Stimulated activated CD4-positive, alpha-beta T cell treated with anti-CD3 and anti-CD28 coated beads, Interleukin-1b, Interleukin-23, amount 100 ng/mL, for 1 hour (primary cell): ENCODE data around the gene RAP1GAP2.
"Not testable (repeated sequence)": the region's sequence is repeated elsewhere in the genome, so short reads cannot be mapped to it uniquely, and the experiment has no call there.

Experiments used
- DNase-seq, 2 donors: peaks; one replicate each; pipeline ENCODE4 v3.0.0-alpha.2; 2020; ENCODE audit warnings: low read depth in 2 of 2

RAP1GAP2 gene

DNA sequence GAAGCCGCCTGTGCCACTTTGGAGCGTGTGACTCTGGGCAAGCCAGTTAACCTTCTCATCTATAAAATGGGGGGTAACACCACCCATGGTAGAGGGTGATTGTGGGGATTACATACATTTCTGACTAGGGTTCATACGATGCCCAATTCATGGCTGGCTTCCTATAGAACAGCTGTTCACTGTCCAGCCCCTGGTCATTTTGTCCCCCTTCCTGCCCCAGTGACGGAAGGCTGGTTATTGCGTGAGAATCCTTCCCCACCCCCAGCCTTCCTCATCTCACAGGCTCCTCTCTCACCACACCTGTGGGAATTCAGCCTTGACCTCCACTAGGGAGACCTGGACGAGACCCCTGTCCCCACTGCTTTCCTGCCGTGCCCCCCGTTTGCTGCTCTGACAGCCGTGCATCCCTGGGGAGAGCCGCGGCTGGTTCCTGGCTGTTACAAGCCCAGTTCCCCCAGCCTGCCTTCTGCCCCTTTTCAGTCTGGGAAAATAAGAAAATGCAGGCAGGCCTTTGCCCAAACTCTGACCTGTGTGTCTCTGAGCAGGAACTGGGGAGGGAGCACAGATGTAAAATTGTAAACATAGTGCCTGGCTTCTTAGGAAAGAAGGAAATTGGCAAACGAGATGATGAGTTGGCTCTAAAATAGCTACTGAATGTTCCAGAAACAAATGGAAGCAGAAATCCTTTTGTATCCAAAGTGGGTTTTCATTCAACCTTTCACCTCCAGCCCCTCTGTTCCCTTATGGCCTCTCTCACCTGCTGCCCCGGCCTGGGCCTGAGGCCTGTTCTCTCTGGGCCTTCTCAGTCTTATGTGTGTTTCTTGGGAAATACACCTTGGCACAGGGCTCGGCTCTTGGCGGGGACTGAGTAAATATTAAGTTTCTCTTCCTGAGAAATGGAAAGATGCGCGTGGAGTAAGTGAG, 199.9 kb downstream of the RAP1GAP2 start:
- no peak for DNase-seq

DNA sequence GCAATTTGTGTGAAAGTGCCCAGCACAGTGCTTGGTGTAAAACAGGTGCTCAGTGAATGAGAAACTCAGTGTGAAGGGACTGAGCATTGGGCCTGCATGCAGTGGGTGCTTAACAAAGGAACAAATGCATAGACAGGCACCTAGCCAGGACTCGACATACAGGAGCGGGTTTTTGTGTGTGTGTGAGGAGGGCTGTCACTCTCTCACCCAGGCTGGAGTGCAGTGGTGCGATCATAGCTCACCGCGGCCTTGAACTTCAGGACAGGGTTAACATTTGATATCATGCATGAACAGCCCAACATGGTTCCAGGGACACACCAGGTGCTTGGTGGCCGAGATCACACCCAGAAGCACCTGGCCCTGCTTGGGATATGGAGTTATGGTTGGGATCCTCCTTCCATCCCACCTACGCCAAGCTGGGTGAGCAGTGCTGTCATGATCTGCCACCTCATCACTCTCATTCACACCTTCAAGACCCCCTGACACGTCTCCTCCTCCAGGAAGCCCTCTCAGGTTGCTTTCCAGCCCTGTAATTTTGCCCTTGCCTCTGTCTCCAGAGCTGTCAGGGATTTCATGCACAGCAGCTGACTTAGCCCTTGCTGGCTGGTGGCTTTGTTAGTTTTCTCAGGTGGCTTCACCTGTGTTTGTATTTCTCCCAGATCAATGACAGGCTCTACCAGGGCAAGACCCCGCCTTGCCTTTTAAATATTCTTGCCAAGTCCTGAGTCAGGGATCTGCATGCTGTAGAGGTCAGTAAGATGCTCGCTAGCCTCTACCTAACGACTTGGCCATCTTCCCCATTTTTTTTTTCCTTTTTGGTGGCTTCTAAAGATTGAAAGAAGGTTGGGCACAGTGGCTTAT, 200.8 kb downstream of the RAP1GAP2 start:
- no peak for DNase-seq

DNA sequence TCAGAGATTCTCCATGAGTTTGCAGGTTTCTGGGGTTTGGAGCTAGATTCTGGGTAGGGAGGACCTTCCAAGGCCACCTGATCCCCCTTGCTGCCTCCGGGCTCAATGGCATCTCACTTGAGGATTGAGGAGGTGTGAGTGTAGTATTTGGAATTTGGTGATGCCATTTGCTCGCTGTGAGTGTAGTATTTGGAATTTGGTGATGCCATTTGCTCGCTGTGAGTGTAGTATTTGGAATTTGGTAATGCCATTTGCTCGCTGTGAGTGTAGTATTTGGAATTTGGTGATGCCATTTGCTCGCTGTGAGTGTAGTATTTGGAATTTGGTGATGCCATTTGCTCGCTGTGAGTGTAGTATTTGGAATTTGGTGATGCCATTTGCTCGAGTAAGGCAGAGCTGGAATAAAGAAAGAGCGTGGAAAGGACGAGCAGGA, 202.2 kb downstream of the RAP1GAP2 start:
- DNase-seq: not testable (repeated sequence)

DNA sequence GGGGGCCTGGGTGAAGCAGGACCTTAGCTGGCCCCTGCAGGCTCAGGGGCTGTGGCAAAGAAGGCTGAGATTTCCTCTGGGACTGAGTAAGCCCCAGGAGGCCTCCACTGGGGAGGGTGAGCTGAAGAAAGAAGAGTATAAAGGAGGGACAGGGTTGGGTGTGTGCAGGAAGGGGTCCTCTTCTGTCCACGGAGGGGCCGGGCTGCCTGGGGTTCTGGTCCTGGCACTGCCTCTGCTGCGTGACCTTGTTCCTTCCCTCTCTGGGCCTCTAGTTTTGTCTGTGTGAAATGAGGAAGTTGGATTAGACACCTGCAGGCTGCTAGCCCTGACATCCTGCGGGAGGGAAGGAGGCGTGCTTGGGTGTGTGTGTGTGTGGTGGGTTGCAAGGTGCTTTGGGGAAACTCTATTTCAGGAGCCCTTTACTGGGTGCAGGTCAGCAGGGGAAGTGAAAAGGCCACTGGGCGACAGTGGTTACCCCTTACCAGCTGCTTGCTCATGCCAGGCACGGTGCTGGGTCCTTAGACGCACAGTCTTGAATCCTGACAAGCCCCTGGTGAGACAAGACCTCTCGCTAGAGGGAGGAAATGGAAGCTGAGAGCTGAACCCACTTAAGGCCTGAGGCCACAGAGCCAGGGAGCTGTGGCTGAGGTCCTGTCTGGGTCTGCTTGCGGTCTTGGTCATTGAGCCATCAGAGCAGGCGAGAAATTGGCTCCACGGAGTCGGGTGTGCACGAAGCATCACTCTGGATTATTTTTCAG, 206.5 kb downstream of the RAP1GAP2 start:
- DNase-seq: no peak

DNA sequence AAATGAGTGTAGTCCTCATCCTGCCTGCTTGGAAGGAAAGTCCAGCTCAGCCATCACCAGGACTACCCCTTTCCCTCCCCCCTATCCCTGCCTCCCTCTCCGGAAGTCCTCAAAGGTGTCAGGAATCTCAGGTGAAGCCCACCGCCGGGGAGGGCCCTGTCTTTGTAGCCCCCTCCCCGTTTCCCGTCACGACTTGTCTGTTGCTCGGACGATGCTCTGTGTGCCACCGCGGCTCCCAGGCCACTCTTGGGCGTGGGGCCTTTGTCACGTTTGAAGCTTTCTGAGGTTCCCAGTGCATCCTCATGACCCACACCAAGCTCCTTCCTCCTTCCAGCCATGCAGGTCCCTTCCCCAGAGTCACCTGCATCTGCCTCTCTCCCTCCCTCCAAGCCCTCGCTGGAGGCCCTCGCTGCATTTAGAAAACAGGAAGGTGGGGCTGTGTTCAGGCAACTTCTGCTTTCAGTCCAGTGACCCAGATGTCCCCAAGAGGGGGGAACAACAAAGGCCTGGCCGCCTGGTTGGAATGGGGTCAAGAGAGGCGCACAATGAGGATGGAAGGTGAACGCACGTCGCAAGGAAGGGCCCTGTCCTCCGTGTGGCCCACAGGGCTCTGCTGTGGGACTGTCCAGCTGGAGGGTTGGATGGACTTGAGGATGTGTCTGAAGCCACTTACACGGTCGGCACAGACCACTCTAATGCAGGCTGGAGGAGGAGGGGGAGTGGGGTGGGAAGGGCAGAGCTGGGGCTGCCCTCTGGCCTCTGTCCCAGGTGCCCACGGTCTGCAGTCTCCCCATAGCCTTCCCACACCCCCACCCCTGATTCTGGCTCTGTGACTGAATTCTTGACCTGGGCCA, 207.3 kb downstream of the RAP1GAP2 start:
- no peak for DNase-seq

DNA sequence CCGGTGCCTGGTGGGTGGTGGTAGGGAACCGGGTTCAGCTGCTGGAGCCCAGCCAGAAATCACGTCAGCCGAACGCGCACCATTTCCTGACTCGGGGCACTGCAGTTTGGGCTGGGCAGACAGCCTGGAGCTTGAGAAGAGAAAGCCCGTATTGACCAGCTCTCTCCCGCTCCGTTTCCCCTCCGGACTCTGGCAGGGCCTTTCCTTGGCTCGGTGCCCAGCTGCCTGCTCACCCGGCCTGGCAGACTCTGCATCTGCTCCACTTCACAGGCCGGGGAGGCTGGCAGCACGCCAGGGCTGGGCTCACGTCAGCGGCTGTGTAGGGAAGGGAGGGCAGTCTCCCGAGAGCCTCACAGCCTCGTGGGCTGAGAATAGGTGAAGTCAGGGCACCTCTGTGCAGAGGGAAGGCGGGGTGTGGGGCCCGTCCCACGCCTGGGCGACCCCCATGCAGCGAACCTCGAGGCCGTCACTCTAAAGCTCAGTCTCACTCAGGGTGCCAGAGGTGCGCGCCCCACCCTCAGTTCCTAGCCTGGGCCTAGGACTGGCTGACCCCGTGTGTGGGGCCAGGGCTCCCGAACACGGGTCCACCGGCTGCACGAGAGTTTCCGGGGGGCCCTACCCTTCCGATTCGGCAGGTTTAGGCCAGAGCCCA, 208.0 kb downstream of the RAP1GAP2 start:
- DNase-seq: peak; percentile 21

DNA sequence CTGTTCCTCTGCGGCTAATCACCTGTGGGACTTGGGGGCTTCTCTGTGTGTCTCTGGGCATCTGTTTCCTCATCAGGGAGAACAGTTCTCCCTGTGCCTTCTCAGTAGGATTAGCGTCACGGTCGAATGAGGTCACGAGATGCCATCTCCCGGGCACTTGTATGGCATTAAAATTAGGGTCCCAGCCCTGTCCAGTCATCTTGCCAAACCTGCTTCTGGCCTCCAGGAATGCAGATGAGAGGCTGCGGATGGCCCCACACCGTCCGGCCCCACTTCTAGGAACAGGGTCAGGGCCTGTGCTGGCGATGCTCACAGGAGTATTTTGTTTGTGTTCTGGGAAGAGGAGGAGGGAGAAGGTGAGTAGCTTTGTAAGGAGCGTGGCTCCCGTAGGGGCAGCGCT, 208.7 kb downstream of the RAP1GAP2 start:
- no peak for DNase-seq

DNA sequence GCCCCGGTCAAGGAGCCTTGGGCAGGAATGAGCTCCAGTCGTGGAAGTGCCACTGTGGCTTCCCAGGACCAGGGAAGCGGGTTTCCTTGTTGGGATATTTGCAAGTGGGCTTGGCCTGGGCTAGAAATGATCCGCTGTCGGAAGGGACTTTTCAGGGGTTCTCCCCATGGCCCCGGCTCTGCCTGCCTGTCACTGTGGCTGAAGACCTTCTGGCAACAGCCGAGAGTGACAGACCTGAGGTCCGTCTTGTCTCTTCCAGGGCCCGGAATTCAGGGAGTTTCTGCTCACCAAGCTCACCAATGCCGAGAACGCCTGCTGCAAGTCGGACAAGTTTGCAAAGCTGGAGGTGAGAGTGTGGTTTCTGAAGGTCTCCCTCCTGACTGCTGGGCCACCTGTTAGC, 209.5 kb downstream of the RAP1GAP2 start:
- no peak for DNase-seq

DNA sequence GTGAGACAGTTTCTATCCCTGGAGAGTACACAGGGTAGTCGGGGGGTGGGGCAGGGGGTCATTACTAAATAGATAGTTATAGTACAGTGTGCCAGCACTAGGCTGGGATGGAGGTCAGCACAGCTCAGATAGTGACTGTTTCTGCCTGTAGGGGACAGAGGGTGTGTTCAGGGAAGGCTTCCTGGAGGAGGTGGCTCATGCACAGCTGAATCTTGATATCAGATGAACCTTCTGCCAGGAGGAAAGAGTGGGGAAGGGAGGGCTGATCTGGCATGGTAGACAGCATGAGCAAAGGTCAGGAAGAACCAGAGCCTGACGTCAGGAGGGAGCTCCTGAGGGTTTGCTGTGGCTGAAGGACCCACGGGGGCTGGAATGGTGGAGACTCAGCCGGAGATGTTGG, 210.6 kb downstream of the RAP1GAP2 start:
- no peak for DNase-seq

DNA sequence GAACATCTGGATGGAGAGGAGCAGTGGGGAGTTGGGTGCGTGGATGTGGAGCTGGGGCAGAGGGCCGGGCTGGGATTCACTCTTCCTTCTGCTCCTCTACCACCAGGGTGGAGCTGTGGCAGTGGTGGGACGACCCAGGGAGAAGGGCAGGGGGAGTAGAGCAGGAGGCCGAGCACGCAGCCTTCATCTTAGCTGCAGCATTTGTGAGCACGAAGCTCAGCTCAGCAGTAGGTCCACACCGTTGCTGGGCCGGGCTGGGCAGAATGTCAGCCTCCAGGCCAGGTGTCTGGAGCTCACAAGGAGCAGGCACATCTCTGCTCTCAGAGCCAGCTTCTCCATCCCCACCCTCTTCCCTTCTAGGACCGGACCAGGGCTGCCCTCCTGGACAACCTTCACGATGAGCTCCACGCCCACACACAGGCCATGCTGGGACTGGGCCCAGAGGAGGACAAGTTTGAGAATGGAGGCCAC, 211.4 kb downstream of the RAP1GAP2 start:
- no peak for DNase-seq

DNA sequence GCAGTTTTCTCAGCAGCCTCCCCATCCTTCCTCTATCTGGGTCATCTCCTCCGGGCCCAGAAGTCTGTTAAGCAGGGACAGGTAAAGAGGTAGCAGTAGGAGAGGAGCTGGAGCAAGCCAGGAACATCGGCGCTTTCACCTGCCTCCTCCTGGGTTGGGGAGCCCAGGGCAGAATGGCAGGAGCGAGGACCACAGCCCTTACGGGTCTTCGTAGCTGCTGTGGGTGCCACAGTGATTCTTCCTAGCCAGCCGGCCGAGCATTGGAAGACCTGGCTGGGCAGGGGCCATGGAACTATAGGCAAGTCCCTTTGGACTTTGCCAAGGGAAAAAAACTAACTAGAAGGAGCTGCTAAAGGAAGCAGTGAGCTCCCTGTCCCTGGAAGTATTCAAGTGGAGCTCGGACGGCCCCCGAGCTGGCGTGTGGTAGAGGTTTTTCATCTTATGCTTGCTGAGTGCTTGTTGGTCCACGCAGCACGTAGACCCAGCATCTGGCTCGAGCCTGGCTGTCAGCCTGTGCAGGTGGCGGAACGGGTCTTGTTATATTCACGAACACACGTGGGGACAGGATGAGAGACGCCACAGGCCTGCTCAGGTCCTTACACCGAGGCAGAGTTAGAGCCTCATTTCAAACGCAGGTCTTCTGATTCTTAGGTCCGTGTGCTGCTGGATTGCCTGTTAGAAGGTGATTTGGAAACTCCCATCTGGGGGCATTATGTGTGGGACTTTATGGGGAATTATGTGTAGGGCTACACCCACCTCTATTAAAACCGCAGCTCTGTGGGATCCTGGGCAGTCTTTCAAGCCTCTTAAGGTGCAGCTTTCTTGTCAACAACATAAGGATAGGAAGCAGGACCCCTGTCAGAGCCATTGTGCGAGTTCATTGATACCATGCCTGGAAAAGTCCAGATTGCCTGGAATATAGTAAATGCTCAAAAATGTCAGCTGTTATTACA, 212.4 kb downstream of the RAP1GAP2 start:
- no peak for DNase-seq

DNA sequence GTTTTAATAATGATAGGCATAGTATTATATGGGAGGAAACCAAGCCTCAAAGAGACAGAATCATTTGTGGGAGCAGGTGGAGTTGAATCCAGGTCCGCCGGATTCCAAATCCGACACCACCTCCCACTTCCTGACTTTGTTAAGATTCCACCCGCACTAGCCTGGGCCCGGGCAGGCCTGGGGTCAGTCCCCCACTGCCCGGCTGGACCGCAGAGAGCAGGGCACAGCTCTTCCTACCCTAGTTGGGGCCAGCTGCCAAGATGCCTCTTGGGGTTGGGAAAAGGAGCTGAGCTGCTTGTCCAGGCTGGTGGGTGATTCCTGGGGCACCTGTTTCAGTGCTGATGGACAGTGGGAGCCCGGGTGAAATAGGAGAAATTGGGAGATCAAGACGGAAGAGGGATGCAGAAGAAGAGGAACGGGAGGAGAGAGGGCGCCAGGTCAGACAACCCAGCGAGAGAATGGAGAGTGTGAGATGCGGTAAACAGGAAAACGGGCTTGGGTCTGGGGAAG, 213.2 kb downstream of the RAP1GAP2 start:
- no peak for DNase-seq

DNA sequence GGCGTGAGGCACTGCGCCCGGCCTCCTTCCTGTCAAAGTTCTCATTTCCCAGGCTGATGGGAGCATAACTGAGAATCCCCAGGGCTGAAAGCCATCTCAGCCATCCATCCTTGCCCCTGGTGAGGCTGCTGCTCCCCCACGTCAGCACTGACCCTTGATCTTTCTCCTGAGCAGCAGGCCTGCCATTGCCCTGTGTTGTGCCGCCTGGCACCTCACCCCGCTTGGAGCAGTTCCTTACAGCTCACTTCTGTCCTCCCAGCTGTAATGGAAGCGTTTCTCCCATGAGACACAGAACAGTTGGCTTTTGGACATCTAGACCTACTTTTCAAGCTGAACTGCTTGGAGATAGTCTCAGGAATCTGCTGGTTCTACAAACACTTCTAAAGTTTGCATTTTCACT, 215.7 kb downstream of the RAP1GAP2 start:
- DNase-seq: no peak

DNA sequence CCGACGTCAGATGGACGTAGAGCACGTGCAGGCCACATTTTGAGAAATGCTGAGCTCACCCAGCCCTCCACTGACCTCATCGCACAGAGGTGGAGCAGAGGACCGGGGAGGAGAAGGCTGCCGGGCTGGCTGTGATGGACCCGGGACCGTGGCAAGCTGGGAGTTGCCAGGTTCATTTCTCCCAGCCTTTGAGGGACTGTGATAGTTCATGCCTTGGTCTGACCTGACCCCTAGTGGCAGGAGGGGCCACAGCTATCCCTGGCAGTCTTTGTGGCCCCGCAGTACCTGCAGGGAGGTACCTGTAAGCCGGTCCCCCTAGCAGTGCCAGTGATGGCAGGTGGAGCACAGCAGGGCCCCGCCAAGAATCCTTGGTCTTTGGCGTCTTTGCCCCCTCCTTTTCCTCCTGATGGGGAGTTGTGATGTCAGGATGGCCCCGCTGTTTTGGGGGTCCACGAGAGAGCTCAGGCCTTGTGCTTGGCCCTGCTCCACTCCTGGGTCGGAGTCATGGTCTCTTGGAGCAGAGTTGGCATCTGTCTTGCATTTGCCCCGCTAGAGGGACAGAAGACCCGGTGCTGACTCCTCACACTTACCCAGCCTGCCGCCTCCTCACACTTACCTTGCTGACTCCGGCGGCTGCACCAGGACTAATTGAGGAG, 216.8 kb downstream of the RAP1GAP2 start:
- DNase-seq: peak; percentile 24 to 29

DNA sequence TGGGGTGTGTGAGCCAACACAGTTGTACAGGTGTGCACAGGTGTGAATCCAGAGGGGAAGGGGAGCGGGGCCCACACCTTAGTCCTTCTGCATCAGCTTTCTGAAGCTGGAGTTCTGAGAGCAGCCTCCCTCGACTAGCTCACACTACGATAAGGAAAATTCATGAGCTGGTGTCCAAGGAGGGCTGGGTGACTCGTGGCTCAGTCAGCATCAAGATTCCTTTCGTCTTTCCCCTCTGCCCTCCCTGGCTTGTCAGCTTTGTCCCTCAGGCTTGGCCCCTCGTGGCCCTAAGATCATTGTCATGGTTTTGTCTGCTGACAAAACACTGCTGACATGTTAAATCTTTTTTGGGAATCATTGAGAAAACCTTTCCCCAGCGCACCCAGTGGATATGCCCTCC, 219.7 kb downstream of the RAP1GAP2 start:
- DNase-seq: no peak

DNA sequence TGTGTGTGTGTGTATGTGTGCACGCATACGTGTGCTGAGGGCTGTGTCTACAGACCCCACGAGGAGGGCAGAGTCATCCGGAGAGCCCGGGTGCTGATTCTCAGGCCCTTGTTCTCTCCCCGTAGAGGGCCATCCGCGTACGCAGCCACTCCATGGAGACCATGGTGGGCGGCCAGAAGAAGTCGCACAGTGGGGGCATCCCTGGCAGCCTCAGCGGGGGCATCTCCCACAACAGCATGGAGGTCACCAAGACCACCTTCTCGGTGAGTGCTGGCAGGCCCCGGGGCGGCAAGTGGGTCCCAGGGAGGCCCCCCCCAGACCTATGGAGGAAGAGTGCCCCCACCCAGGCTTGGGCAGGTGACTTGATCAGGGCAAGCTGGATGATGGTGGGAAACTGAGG, 221.7 kb downstream of the RAP1GAP2 start:
- no peak for DNase-seq

DNA sequence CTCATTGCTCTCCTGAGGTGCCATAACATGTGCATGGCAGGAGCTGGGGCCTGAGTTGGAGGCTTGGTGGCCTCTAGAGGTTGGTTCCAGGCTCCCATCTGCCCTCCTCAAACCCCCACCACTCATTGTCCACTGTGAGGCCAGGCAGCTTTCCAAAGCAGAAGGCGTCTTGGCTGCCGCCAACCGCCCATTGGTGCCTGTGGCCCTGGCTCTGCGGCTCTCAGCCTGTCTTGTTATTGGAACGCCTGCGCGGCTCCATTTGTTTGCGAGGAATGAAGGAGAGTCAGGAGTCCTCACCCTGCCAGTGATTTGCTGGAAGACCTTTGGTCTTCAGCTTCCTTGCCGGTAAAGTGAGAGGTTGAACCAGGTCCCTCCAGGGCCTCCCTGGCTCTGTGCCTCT, 223.5 kb downstream of the RAP1GAP2 start:
- no peak for DNase-seq

DNA sequence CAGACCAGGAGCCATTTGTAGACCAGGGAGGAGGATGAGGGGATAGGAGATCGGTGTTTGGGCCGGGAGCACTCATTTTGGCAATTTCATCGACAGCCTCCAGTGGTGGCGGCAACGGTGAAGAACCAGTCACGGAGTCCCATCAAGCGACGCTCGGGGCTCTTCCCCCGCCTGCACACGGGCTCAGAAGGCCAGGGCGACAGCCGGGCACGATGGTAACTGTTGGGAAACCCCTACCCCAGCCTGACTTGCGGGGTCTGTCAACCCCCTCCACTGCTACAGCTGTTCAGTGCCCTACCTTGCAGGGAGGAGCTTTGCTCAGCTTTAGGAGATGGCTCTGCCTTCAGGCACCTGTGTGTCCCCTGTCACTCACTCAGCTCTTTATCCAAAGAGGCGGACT, 224.1 kb downstream of the RAP1GAP2 start:
- DNase-seq: no peak
